GM19035 (cell line): ENCODE data around the gene RAB11FIP4.
"Not testable (repeated sequence)": the region's sequence is repeated elsewhere in the genome, so short reads cannot be mapped to it uniquely, and the experiment has no call there.

Experiments
- ATAC-seq: cut with Tn5 transposase; IDR thresholded peaks from one replicate; pipeline ENCODE4 v1.9.1; 2021; ENCODE audit not compliant: unreplicated experiment

The RAB11FIP4 gene

GRCh38 chr17:31431852-31432658, 40.6 kb downstream of the RAB11FIP4 start:
- ATAC-seq, result no peak

- ATAC-seq, result no peak
These were observed 41.8 kb downstream of the RAB11FIP4 start for GRCh38 chr17:31433091-31433790.

- ATAC-seq, result no peak
These were observed 42.6 kb downstream of the RAB11FIP4 start for GRCh38 chr17:31433811-31434726.

- no peak for ATAC-seq
These were observed 43.2 kb downstream of the RAB11FIP4 start for GRCh38 chr17:31434727-31435050.

GRCh38 chr17:31435581-31435980, 44.1 kb downstream of the RAB11FIP4 start:
- no peak for ATAC-seq

- no peak for ATAC-seq
These were observed 46.4 kb downstream of the RAB11FIP4 start for GRCh38 chr17:31437720-31438400.

- no peak for ATAC-seq
These were observed 48.2 kb downstream of the RAB11FIP4 start for GRCh38 chr17:31439716-31440115.

GRCh38 chr17:31442276-31442675, 50.8 kb downstream of the RAB11FIP4 start:
- no peak for ATAC-seq

GRCh38 chr17:31442856-31443255, 51.4 kb downstream of the RAB11FIP4 start:
- not testable (repeated sequence) for ATAC-seq

- no peak for ATAC-seq
These were observed 51.9 kb downstream of the RAB11FIP4 start for GRCh38 chr17:31443386-31443785.

- ATAC-seq, result no peak
These were observed 52.6 kb downstream of the RAB11FIP4 start for GRCh38 chr17:31444026-31444425.

GRCh38 chr17:31446195-31446967, 54.9 kb downstream of the RAB11FIP4 start:
- no peak for ATAC-seq

- no peak for ATAC-seq
These were observed 57.1 kb downstream of the RAB11FIP4 start for GRCh38 chr17:31448467-31449077.

- no peak for ATAC-seq
These were observed 57.6 kb downstream of the RAB11FIP4 start for GRCh38 chr17:31449111-31449510.

GRCh38 chr17:31449746-31450145, 58.3 kb downstream of the RAB11FIP4 start:
- no peak for ATAC-seq

GRCh38 chr17:31452101-31452500, 60.6 kb downstream of the RAB11FIP4 start:
- no peak for ATAC-seq

- ATAC-seq, result no peak
These were observed 61.2 kb downstream of the RAB11FIP4 start for GRCh38 chr17:31452561-31453110.

- ATAC-seq, result no peak
These were observed 62.4 kb downstream of the RAB11FIP4 start for GRCh38 chr17:31453896-31454295.

GRCh38 chr17:31456814-31457213, 65.3 kb downstream of the RAB11FIP4 start:
- no peak for ATAC-seq
